Stomach smooth muscle (tissue), 2 donors: ENCODE results near the gene KIF5C.

Experiments
- H3K27ac ChIP-seq: one replicate; pipeline ENCODE4 v1.7.0; 2013; ENCODE audit warnings: mild to moderate bottlenecking, low read length, inconsistent platforms
- H3K27me3 ChIP-seq, 2 donors: one replicate each; pipeline ENCODE4 v1.7.0; 2013; ENCODE audit warnings: low read length in 2 of 2; ENCODE audit not compliant: insufficient read depth in 2 of 2, control insufficient read depth in 1 of 2
- H3K36me3 ChIP-seq, 2 donors: one replicate each; pipeline ENCODE4 v1.7.0; 2013; ENCODE audit warnings: low read length in 2 of 2; ENCODE audit not compliant: control insufficient read depth in 2 of 2, insufficient read depth in 2 of 2
- H3K4me1 ChIP-seq: one replicate; pipeline ENCODE4 v1.7.0; 2013; ENCODE audit warnings: low read length; ENCODE audit not compliant: control insufficient read depth, insufficient read depth
- H3K4me3 ChIP-seq, 2 donors: one replicate each; pipeline ENCODE4 v1.7.0; 2013; ENCODE audit warnings: low read length in 2 of 2
- H3K9ac ChIP-seq, 2 donors: one replicate each; pipeline ENCODE4 v1.7.0; 2013; ENCODE audit warnings: low read length in 2 of 2, mild to moderate bottlenecking in 1 of 2
- H3K9me3 ChIP-seq, 2 donors: one replicate each; pipeline ENCODE4 v1.7.0; 2013; ENCODE audit warnings: low read length in 2 of 2; ENCODE audit not compliant: control insufficient read depth in 2 of 2
- donor health status: healthy.
- donor health status: Pancreatic carcinoma.

The KIF5C gene

GRCh38 chr2:149070681-149071320 is 195.8 kb downstream of the KIF5C start:
- Histone ChIP-seq H3K4me1 (peaks cover 6% of the 10 kb centered on the region), H3K27ac (no peak overlapping the region), H3K27me3 (no peaks in the 10 kb centered on the region), H3K36me3 (no peaks in the 10 kb centered on the region), H3K9me3 (no peaks in the 10 kb centered on the region), H3K9ac (no peak overlapping the region), H3K4me3 (no peak overlapping the region)

GRCh38 chr2:149075105-149075504 is 200.1 kb downstream of the KIF5C start:
- H3K27me3 ChIP-seq = no peaks in the 10 kb centered on the region
- H3K9ac ChIP-seq = no peak overlapping the region
- H3K4me3 ChIP-seq = no peak overlapping the region
- H3K27ac ChIP-seq = no peak overlapping the region
- peaks cover 2% of the 10 kb centered on the region for H3K4me1 ChIP-seq
- no peaks in the 10 kb centered on the region for H3K9me3 ChIP-seq
- H3K36me3 ChIP-seq = no peaks in the 10 kb centered on the region

- Histone ChIP-seq H3K36me3 (no peaks in the 10 kb centered on the region), H3K9ac (no peak overlapping the region), H3K4me1 (peaks cover 2% of the 10 kb centered on the region), H3K27ac (no peak overlapping the region), H3K4me3 (peak overlapping the region in 1 of 2 donors; percentile 24), H3K27me3 (no peaks in the 10 kb centered on the region), H3K9me3 (no peaks in the 10 kb centered on the region)
Measured at GRCh38 chr2:149075853-149076252, 200.8 kb downstream of the KIF5C start.
